Measurements from ENCODE around the gene GNB1L.

The GNB1L gene

GRCh38 chr22:19843107-19843856, 11.4 kb downstream of the GNB1L start:
- TF ChIP-seq GATA3 (IDR thresholded peaks at IDR 0.05; ENCODE audit: low read depth, low read length) (no peak), GATA2 (IDR thresholded peaks at IDR 0.05; ENCODE audit: low read depth, low read length) (no peak)

- TF ChIP-seq GATA3 (IDR thresholded peaks at IDR 0.05; ENCODE audit: low read depth, low read length) (no peak), GATA2 (IDR thresholded peaks at IDR 0.05; ENCODE audit: low read depth, low read length) (no peak)
These were observed 12.1 kb downstream of the GNB1L start for GRCh38 chr22:19842393-19843106.

GRCh38 chr22:19841641-19842392, 12.9 kb downstream of the GNB1L start:
- TF ChIP-seq GATA2 (IDR thresholded peaks at IDR 0.05; ENCODE audit: low read depth, low read length) (no peak), GATA3 (IDR thresholded peaks at IDR 0.05; ENCODE audit: low read depth, low read length) (no peak)

GRCh38 chr22:19840955-19841640, 13.6 kb downstream of the GNB1L start:
- TF ChIP-seq GATA3 (IDR thresholded peaks at IDR 0.05; ENCODE audit: low read depth, low read length) = no peak
- TF ChIP-seq GATA2 (IDR thresholded peaks at IDR 0.05; ENCODE audit: low read depth, low read length) = no peak

GRCh38 chr22:19840059-19840458, 14.6 kb downstream of the GNB1L start:
- TF ChIP-seq GATA3 (IDR thresholded peaks at IDR 0.05; ENCODE audit: low read depth, low read length) (no peak), GATA2 (IDR thresholded peaks at IDR 0.05; ENCODE audit: low read depth, low read length) (no peak)

- no peak for TF ChIP-seq GATA2 (IDR thresholded peaks at IDR 0.05; ENCODE audit: low read depth, low read length)
- no peak for TF ChIP-seq GATA3 (IDR thresholded peaks at IDR 0.05; ENCODE audit: low read depth, low read length)
These were observed 16.8 kb downstream of the GNB1L start for GRCh38 chr22:19837915-19838314.

- TF ChIP-seq GATA3 (IDR thresholded peaks at IDR 0.05; ENCODE audit: low read depth, low read length) (no peak), GATA2 (IDR thresholded peaks at IDR 0.05; ENCODE audit: low read depth, low read length) (no peak)
These were observed 18.2 kb downstream of the GNB1L start for GRCh38 chr22:19836512-19836911.

GRCh38 chr22:19834599-19834998, 20.1 kb downstream of the GNB1L start:
- TF ChIP-seq GATA3 (IDR thresholded peaks at IDR 0.05; ENCODE audit: low read depth, low read length) (no peak), GATA2 (IDR thresholded peaks at IDR 0.05; ENCODE audit: low read depth, low read length) (no peak)

GRCh38 chr22:19832476-19833108, 22.1 kb downstream of the GNB1L start:
- TF ChIP-seq GATA3 (IDR thresholded peaks at IDR 0.05; ENCODE audit: low read depth, low read length) (no peak), GATA2 (IDR thresholded peaks at IDR 0.05; ENCODE audit: low read depth, low read length) (no peak)

GRCh38 chr22:19831016-19831415, 23.7 kb downstream of the GNB1L start:
- TF ChIP-seq GATA2 (IDR thresholded peaks at IDR 0.05; ENCODE audit: low read depth, low read length) (no peak), GATA3 (IDR thresholded peaks at IDR 0.05; ENCODE audit: low read depth, low read length) (no peak)

GRCh38 chr22:19828035-19828401, 26.7 kb downstream of the GNB1L start:
- TF ChIP-seq GATA3 (IDR thresholded peaks at IDR 0.05; ENCODE audit: low read depth, low read length) = no peak
- TF ChIP-seq GATA2 (IDR thresholded peaks at IDR 0.05; ENCODE audit: low read depth, low read length) = no peak

GRCh38 chr22:19827341-19828034, 27.2 kb downstream of the GNB1L start:
- TF ChIP-seq GATA3 (IDR thresholded peaks at IDR 0.05; ENCODE audit: low read depth, low read length) (no peak), GATA2 (IDR thresholded peaks at IDR 0.05; ENCODE audit: low read depth, low read length) (no peak)

GRCh38 chr22:19826619-19826950, 28.1 kb downstream of the GNB1L start:
- TF ChIP-seq GATA2 (IDR thresholded peaks at IDR 0.05; ENCODE audit: low read depth, low read length) (no peak), GATA3 (IDR thresholded peaks at IDR 0.05; ENCODE audit: low read depth, low read length) (no peak)

All from SH-SY5Y (cell line).